Lower leg skin (tissue), 4 donors: ENCODE data around the gene DNPEP. TPM values are rescaled to one million over a fixed set of nuclear protein-coding genes. Genes with fewer than 3 reads are reported as not detected.
A peak's percentile ranks its signal among the peaks of the same experiment; 100 is the strongest.

Experiments
- DNase-seq, 2 donors: peaks; one replicate each; pipeline ENCODE4 v3.0.0-alpha.2; 2019; ENCODE audit warnings: low spot score in 2 of 2
- H3K4me3 ChIP-seq: fragments of 200-600 bp; sonication (generic); 2 replicates; pipeline ENCODE4 v1.5.1; 2017; ENCODE audit warnings: mild to moderate bottlenecking, low read depth; ENCODE audit not compliant: poor library complexity, severe bottlenecking
- POLR2A ChIP-seq, 2 donors: fragments of 450-650 bp; IDR thresholded peaks; one replicate each; pipeline ENCODE4 v1.6.1; 2016 to 2017; ENCODE audit warnings: antibody characterized with exemption in 2 of 2, mild to moderate bottlenecking in 1 of 2, moderate library complexity in 1 of 2
- WGBS, 2 donors: methylation state at CpG; one replicate each; pipeline ENCODE4 v1.1.5; 2018; 5-methylcytosine and 5-hydroxymethylcytosine counted together
- intact Hi-C: fragments of 100-400 bp; cut with DNase I; formaldehyde crosslinking; loops from one replicate; pipeline ENCODE4 v1.15.0; 2023; ENCODE audit warnings: low total_unique reads
- total RNA-seq, 4 donors: library from RNA; depleted of rRNA; stranded (reverse); fragments of >200 nt; gene quantifications; one replicate each; pipeline ENCODE4 v1.1.0, GENCODE V29; 2016
- TF ChIP-seq, protein P1 (sequence below), 3 donors: fragments of 450-650 bp; IDR thresholded peaks; one replicate each; pipeline ENCODE4 v1.5.1; 2016; ENCODE audit warnings: antibody characterized with exemption in 3 of 3, mild to moderate bottlenecking in 3 of 3, moderate library complexity in 2 of 3

DNPEP gene
- total RNA-seq, 4 donors from 2014 or later = 52.7 to 64.0 (median 57.6) TPM

DNA sequence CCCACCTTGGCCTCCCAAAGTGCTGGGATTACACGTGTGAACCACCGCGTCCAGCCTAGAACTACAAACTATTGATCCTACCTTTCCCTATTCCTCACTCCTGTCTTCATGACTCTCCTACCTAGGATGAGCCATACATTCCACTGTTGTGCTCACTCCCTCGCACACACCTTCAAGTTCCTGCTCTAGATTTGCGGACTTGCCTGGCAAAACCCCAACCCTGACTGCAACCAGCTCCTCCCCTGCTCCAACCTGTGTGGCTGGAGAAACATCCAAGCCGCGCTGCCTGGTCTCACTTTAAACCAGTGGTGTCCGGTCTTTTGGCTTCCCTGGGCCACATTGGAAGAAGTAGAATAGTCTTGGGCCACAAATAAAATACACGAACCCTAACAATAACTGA lies 5.0 kb upstream of the DNPEP start:
- WGBS, 2 donors = 75 to 83% methylated on average over 9 of the region's 9 CpGs
- DNase-seq = no peak
- TF ChIP-seq, protein P1, sequence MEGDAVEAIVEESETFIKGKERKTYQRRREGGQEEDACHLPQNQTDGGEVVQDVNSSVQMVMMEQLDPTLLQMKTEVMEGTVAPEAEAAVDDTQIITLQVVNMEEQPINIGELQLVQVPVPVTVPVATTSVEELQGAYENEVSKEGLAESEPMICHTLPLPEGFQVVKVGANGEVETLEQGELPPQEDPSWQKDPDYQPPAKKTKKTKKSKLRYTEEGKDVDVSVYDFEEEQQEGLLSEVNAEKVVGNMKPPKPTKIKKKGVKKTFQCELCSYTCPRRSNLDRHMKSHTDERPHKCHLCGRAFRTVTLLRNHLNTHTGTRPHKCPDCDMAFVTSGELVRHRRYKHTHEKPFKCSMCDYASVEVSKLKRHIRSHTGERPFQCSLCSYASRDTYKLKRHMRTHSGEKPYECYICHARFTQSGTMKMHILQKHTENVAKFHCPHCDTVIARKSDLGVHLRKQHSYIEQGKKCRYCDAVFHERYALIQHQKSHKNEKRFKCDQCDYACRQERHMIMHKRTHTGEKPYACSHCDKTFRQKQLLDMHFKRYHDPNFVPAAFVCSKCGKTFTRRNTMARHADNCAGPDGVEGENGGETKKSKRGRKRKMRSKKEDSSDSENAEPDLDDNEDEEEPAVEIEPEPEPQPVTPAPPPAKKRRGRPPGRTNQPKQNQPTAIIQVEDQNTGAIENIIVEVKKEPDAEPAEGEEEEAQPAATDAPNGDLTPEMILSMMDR (IDR thresholded peaks at IDR 0.05) = no peak
- TF ChIP-seq POLR2A (IDR thresholded peaks at IDR 0.05) = no peak
- intact Hi-C loops = no loop called here
- H3K4me3 ChIP-seq = no peak overlapping the region

DNA sequence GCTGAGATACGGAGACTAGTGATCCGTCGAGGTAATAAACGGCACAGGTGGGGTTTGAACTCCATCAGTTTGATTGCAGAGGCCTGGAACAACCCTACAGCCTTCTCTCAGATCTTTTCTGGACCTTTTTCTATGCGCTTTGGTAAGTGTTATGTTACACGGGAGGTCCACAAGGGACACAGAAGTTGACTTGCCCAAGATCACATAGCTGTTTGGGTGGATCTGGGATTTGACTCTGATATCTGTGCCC lies 1.1 kb upstream of the DNPEP start:
- H3K4me3 ChIP-seq = no peak overlapping the region
- 37 to 54% methylated on average over 6 of the region's 6 CpGs for WGBS, 2 donors
- TF ChIP-seq, protein P1 (IDR thresholded peaks at IDR 0.05) = no peak
- no peak for TF ChIP-seq POLR2A (IDR thresholded peaks at IDR 0.05)
- no peak for DNase-seq
- intact Hi-C loops = no loop called here

DNA sequence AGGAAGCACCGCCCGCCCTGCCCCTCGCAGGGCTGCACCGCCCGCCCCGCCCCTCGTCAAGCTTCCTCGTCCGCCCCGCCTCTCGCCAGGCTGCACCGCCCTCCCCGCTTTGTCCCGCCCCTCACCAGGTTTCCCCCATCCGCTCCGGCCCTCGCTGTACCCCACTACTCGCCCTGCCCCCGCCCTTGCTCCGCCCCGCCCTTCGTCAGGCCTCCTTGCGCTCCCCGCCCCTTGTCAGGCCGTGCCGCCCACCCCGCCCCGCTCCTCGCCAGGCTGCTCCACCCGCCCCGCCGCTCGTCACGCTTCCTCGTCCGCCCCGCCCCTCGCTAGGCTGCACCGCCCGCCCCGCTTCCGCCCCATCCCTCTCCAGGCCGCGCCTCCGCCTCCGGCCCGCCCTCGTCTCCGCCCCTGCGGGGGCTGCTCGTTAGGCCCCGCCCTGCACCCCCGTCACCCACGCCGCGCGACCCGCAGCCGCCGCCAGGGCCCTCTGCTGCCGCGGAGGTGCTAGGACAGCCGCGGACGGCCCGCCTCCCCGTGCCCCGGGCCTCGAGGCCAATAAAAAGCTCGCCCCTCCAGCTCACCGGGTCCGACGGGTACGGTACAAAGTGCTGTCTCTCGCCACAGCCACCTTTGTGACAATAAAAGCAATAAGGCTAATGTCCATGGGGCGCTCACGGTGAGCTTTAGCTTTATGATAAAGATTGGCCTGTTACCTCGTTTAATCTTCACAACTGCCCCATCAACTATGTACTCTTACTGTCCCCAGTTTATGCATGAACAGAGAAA lies 602 bp upstream of the DNPEP start:
- TF ChIP-seq, protein P1 (IDR thresholded peaks at IDR 0.05) = no peak
- TF ChIP-seq POLR2A (IDR thresholded peaks at IDR 0.05) = no peak
- intact Hi-C loops = no loop called here
- 4 to 7% methylated on average over 12 to 26 of the region's 78 CpGs for WGBS, 2 donors
- H3K4me3 ChIP-seq = no peak overlapping the region
- DNase-seq = peak; percentile 97 to 99

DNA sequence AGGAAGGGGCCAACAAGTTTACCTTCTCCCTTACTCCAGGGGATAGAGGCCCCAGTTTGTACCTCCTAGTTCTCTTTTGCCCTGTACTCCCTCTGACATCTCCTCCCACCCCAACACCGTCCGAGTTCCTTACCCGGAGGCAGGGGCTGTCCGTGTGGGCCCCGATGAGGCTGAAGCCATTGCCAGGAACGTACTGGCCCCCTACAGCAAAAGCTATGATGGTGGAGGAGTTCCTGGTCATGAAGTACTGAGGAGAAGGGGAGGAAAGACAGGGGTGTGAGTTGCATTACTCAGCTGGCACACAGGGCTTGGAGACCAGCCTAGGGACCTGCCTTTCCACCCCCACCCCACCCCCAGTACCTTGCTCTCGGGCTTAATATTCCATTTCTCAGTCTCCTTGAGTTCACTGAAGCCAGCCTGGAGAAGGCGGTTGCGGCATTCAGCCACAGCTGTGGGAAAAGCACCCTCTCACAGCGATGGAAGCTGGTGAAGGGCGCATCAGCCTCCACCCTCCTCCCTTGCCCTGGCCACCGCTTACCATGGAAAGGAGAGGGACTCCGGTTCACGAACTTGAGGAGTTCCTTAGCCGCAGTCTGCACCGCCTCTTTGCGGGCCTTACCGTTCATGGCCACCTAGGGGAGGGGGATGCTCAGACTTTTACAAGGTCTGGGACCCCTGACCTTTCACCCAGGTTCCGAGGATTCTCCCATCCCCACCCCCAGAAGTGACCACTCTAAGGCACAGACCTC lies 1.0 kb downstream of the DNPEP start:
- 40 to 48% methylated on average over 19 of the region's 19 CpGs for WGBS, 2 donors
- DNase-seq = no peak

DNA sequence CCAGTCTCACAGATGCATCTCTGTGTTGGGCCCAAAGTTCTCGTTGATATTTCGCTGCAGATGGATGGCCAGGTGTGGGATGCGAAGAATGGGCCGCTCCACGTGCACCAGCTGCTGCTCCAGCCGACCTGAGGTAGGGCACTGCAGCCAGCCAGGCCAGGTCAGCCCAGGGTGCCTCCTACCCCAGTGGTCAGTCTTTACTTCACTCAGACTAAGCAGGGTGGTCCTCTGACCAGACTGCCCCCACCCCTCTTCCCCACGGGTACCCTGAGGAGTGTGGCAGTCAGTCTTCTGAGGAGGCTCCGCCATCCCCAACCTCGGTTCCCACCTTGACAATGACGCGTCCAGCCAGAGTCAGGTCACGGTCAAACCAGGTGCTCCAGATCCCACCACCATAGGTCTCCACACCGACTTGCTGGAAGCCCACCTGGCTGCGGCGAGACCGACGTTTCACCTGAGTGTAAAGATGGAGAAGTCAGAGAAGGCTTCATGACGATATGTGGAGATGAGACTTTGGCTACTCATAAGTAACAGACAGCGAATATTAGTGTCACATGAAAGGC lies 1.7 kb downstream of the DNPEP start:
- no peak overlapping the region for H3K4me3 ChIP-seq
- no peak for DNase-seq
- TF ChIP-seq, protein P1 (IDR thresholded peaks at IDR 0.05) = no peak
- TF ChIP-seq POLR2A (IDR thresholded peaks at IDR 0.05) = no peak
- intact Hi-C loops = no loop called here
- 96 to 97% methylated on average over 18 to 19 of the region's 19 CpGs for WGBS, 2 donors

More for the DNA sequence above, 1.0 kb downstream of the DNPEP start:
- peak overlapping the region; percentile 48 for H3K4me3 ChIP-seq
- intact Hi-C loops = no loop called here
- TF ChIP-seq POLR2A (IDR thresholded peaks at IDR 0.05) = no peak
- TF ChIP-seq, protein P1 (IDR thresholded peaks at IDR 0.05) = no peak
